Gastrocnemius medialis (tissue), 4 donors: ENCODE measurements around the gene STAMBP.

ENCODE experiments used
- POLR2A ChIP-seq, 2 donors: fragments of 450-650 bp; IDR thresholded peaks; one replicate each; pipeline ENCODE4 v1.6.1; 2017; ENCODE audit warnings: antibody characterized with exemption in 2 of 2, mild to moderate bottlenecking in 2 of 2, moderate library complexity in 2 of 2
- TF ChIP-seq, protein P1 (sequence below), 5 experiments: fragments of 450-650 bp in 3 of 5; fragments of 200-600 bp in 2 of 5; sonication (generic) in 2 of 5; IDR thresholded peaks in 4 of 5; conservative IDR thresholded peaks in 1 of 5; 1 replicate in 4 of 5; 2 replicates in 1 of 5; pipeline ENCODE4 v1.5.1; 2016 to 2019; ENCODE audit warnings: antibody characterized with exemption in 5 of 5, mild to moderate bottlenecking in 3 of 5, moderate library complexity in 3 of 5

DNA sequence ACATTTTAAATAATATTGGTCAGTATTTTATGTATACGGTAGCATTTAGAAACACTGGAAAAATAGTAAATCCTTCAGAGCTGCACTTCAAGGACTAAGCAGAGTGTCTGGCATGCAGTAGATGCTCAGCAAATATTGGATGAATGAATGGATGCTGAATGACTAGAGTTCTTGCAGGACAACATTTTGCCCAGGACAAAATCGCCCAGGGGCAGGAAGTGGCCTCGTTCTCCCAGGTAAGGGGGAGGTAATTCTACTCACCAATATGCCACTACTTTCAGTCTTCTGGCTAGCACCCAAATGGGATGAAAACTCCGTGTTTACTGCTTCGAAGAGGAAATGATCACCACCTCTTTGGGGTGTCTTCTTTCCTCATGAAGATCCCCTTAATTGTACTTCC is 93.9 kb downstream of the STAMBP start:
- TF ChIP-seq, protein P1, sequence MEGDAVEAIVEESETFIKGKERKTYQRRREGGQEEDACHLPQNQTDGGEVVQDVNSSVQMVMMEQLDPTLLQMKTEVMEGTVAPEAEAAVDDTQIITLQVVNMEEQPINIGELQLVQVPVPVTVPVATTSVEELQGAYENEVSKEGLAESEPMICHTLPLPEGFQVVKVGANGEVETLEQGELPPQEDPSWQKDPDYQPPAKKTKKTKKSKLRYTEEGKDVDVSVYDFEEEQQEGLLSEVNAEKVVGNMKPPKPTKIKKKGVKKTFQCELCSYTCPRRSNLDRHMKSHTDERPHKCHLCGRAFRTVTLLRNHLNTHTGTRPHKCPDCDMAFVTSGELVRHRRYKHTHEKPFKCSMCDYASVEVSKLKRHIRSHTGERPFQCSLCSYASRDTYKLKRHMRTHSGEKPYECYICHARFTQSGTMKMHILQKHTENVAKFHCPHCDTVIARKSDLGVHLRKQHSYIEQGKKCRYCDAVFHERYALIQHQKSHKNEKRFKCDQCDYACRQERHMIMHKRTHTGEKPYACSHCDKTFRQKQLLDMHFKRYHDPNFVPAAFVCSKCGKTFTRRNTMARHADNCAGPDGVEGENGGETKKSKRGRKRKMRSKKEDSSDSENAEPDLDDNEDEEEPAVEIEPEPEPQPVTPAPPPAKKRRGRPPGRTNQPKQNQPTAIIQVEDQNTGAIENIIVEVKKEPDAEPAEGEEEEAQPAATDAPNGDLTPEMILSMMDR (IDR thresholded peaks at IDR 0.05 in 4 of 5, conservative IDR thresholded peaks at IDR 0.05 in 1 of 5): no peak
- TF ChIP-seq POLR2A (IDR thresholded peaks at IDR 0.05): no peak
